ENCODE data around the gene DPH6.
"Not testable (repeated sequence)": the region's sequence is repeated elsewhere in the genome, so short reads cannot be mapped to it uniquely, and the experiment has no call there.

The DPH6 gene

GRCh38 chr15:35410775-35411174 is 135.2 kb downstream of the DPH6 start:
- Histone ChIP-seq H3K9me3 (ENCODE audit: control insufficient read depth, low read length) (no peaks in the 10 kb centered on the region), H3K4me3 (ENCODE audit: low read depth, low read length) (no peak overlapping the region), H3K36me3 (ENCODE audit: control insufficient read depth, insufficient read depth, low read length) (no peaks in the 10 kb centered on the region), H3K27me3 (ENCODE audit: control insufficient read depth, insufficient read depth, low read length) (no peaks in the 10 kb centered on the region), H2AFZ (no peak overlapping the region), H3K4me2 (ENCODE audit: low read length) (no peak overlapping the region), H3K79me2 (no peaks in the 10 kb centered on the region), H3K4me1 (no peaks in the 10 kb centered on the region), H3K9ac (no peak overlapping the region), H3K27ac (no peak overlapping the region)
- TF ChIP-seq, protein P1, sequence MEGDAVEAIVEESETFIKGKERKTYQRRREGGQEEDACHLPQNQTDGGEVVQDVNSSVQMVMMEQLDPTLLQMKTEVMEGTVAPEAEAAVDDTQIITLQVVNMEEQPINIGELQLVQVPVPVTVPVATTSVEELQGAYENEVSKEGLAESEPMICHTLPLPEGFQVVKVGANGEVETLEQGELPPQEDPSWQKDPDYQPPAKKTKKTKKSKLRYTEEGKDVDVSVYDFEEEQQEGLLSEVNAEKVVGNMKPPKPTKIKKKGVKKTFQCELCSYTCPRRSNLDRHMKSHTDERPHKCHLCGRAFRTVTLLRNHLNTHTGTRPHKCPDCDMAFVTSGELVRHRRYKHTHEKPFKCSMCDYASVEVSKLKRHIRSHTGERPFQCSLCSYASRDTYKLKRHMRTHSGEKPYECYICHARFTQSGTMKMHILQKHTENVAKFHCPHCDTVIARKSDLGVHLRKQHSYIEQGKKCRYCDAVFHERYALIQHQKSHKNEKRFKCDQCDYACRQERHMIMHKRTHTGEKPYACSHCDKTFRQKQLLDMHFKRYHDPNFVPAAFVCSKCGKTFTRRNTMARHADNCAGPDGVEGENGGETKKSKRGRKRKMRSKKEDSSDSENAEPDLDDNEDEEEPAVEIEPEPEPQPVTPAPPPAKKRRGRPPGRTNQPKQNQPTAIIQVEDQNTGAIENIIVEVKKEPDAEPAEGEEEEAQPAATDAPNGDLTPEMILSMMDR (IDR thresholded peaks at IDR 0.05), result no peak

- Histone ChIP-seq H2AFZ (no peak overlapping the region), H3K27ac (no peak overlapping the region), H3K4me2 (ENCODE audit: low read length) (no peak overlapping the region), H3K4me3 (ENCODE audit: low read depth, low read length) (no peak overlapping the region), H3K4me1 (no peaks in the 10 kb centered on the region), H3K9ac (no peak overlapping the region), H3K9me3 (ENCODE audit: control insufficient read depth, low read length) (no peaks in the 10 kb centered on the region), H3K79me2 (no peaks in the 10 kb centered on the region), H3K36me3 (ENCODE audit: control insufficient read depth, insufficient read depth, low read length) (no peaks in the 10 kb centered on the region), H3K27me3 (ENCODE audit: control insufficient read depth, insufficient read depth, low read length) (no peaks in the 10 kb centered on the region)
- TF ChIP-seq, protein P1 (IDR thresholded peaks at IDR 0.05), result no peak
Observed at GRCh38 chr15:35399901-35400300, 146.1 kb downstream of the DPH6 start.

GRCh38 chr15:35397027-35397426 is 148.9 kb downstream of the DPH6 start:
- Histone ChIP-seq H3K36me3 (ENCODE audit: control insufficient read depth, insufficient read depth, low read length) (no peaks in the 10 kb centered on the region), H3K27me3 (ENCODE audit: control insufficient read depth, insufficient read depth, low read length) (no peaks in the 10 kb centered on the region), H3K4me1 (no peaks in the 10 kb centered on the region), H2AFZ (no peak overlapping the region), H3K9ac (no peak overlapping the region), H3K79me2 (no peaks in the 10 kb centered on the region), H3K4me2 (ENCODE audit: low read length) (no peak overlapping the region), H3K4me3 (ENCODE audit: low read depth, low read length) (no peak overlapping the region), H3K9me3 (ENCODE audit: control insufficient read depth, low read length) (no peaks in the 10 kb centered on the region), H3K27ac (no peak overlapping the region)
- TF ChIP-seq, protein P1 (IDR thresholded peaks at IDR 0.05), result no peak

DNA sequence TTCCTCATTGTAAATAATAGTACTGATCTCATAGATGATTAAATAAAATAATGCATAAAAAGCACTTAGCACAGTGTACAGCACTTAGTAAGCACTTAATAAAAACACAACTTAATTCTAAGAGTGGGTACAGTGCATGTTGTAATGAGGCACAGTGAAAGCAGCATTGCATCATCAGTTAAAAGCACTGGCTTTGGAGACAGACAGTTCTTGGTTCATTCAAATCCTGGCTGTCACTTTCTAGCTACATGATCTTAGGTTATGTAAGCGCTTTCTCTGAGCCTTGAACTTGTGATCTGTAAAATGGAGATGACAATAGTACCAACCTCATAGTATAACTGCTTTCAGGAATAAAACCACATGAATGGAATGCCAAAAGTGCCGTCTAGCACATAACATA is 151.5 kb downstream of the DPH6 start:
- no peak overlapping the region for H3K9ac ChIP-seq
- no peaks in the 10 kb centered on the region for H3K27me3 ChIP-seq (ENCODE audit: control insufficient read depth, insufficient read depth, low read length)
- H3K4me1 ChIP-seq, result no peaks in the 10 kb centered on the region
- no peak overlapping the region for H3K4me3 ChIP-seq (ENCODE audit: low read depth, low read length)
- H3K27ac ChIP-seq, result no peak overlapping the region
- H3K79me2 ChIP-seq, result no peaks in the 10 kb centered on the region
- no peak overlapping the region for H3K4me2 ChIP-seq (ENCODE audit: low read length)
- H2AFZ ChIP-seq, result no peak overlapping the region
- no peaks in the 10 kb centered on the region for H3K36me3 ChIP-seq (ENCODE audit: control insufficient read depth, insufficient read depth, low read length)
- no peaks in the 10 kb centered on the region for H3K9me3 ChIP-seq (ENCODE audit: control insufficient read depth, low read length)
- TF ChIP-seq, protein P1 (IDR thresholded peaks at IDR 0.05), result no peak

DNA sequence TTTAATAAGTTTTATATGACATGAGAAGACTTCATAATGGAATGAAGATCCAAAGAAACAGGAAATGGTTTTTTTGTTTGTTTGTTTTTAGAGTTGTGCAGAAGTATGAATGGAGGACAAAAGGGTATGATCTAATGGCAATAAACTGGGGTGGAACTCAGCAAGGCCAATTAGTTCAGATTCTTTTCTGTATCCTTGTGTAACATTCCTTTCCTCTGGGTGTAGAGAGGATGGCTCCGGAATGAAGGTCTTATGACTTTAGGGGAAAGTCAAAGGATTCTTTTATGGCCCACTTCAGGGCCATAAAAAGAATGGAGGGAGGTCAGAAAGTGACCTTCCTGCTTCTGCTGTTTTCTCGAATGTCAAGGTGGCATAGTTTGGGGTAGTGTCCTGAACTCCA is 152.6 kb downstream of the DPH6 start:
- H3K79me2 ChIP-seq, result no peaks in the 10 kb centered on the region
- no peaks in the 10 kb centered on the region for H3K36me3 ChIP-seq (ENCODE audit: control insufficient read depth, insufficient read depth, low read length)
- H3K9me3 ChIP-seq (ENCODE audit: control insufficient read depth, low read length), result no peaks in the 10 kb centered on the region
- TF ChIP-seq, protein P1 (IDR thresholded peaks at IDR 0.05), result no peak
- H3K27me3 ChIP-seq (ENCODE audit: control insufficient read depth, insufficient read depth, low read length), result no peaks in the 10 kb centered on the region
- H3K27ac ChIP-seq, result no peak overlapping the region
- no peak overlapping the region for H3K4me2 ChIP-seq (ENCODE audit: low read length)
- no peak overlapping the region for H3K4me3 ChIP-seq (ENCODE audit: low read depth, low read length)
- H3K4me1 ChIP-seq, result no peaks in the 10 kb centered on the region
- H3K9ac ChIP-seq, result no peak overlapping the region
- H2AFZ ChIP-seq, result no peak overlapping the region

GRCh38 chr15:35391408-35391984 is 154.5 kb downstream of the DPH6 start:
- H3K79me2 ChIP-seq; H3K4me2 ChIP-seq (ENCODE audit: low read length); H2AFZ ChIP-seq; H3K4me1 ChIP-seq; H3K27ac ChIP-seq; H3K27me3 ChIP-seq (ENCODE audit: control insufficient read depth, insufficient read depth, low read length); H3K9me3 ChIP-seq (ENCODE audit: control insufficient read depth, low read length); H3K36me3 ChIP-seq (ENCODE audit: control insufficient read depth, insufficient read depth, low read length); H3K4me3 ChIP-seq (ENCODE audit: low read depth, low read length); H3K9ac ChIP-seq: not testable (repeated sequence)
